GM12864 (cell line): Measurements from ENCODE around the gene HIF3A.

Experiments
- DNase-seq: peaks from one replicate; pipeline ENCODE4 v3.0.0-alpha.2; 2011; ENCODE audit warnings: low read depth
- H3K4me3 ChIP-seq: 2 replicates; pipeline ENCODE4 v1.5.1; 2011; ENCODE audit warnings: mild to moderate bottlenecking, low read depth, low read length, control low read depth
- TF ChIP-seq, protein P1 (sequence below): IDR thresholded peaks from 2 replicates; pipeline ENCODE4 v1.5.1; 2011; ENCODE audit warnings: low read depth, mild to moderate bottlenecking, moderate library complexity, low read length, control low read depth, inconsistent platforms; ENCODE audit errors: missing control alignments

The HIF3A gene

DNA sequence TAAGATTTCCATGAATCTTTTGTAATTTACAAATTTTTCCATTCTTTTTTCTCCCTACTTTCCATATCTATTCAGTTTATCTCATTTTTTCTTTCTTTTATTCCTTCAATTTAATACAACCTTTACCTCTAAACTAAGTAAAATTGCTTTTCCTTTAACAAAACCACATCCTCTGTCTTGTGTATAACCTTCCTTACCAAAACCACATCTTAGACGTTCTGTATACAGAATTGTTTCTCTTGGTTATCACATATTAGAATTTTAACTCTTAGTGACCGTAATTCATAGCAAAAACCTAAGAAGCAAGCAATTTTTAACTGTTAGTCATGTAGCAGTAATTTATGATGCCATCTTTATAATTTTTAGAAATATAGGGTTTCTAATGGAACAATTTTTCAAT lies 65.1 kb downstream of the HIF3A start:
- no peak overlapping the region for H3K4me3 ChIP-seq
- TF ChIP-seq, protein P1, sequence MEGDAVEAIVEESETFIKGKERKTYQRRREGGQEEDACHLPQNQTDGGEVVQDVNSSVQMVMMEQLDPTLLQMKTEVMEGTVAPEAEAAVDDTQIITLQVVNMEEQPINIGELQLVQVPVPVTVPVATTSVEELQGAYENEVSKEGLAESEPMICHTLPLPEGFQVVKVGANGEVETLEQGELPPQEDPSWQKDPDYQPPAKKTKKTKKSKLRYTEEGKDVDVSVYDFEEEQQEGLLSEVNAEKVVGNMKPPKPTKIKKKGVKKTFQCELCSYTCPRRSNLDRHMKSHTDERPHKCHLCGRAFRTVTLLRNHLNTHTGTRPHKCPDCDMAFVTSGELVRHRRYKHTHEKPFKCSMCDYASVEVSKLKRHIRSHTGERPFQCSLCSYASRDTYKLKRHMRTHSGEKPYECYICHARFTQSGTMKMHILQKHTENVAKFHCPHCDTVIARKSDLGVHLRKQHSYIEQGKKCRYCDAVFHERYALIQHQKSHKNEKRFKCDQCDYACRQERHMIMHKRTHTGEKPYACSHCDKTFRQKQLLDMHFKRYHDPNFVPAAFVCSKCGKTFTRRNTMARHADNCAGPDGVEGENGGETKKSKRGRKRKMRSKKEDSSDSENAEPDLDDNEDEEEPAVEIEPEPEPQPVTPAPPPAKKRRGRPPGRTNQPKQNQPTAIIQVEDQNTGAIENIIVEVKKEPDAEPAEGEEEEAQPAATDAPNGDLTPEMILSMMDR: no peak
- DNase-seq: no peak

DNA sequence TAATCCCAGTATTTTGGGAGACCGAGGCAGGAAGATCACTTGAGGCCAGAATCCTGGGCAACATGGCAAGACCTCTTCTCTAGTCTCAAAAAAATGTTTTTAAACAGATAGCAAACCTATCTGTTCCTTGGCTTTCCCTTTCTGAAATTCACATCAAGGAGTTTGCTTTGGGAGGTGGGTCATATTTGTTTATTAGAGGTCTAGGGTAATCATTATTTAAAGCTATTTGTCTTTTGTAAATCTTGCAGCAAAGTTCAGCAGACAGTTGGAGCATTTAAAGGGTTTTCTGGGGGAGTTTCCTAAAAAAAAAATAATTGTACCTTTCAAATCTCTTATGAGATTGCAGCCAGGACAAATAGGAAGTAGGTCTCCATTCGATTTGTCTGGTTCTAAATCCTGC lies 67.5 kb downstream of the HIF3A start:
- H3K4me3 ChIP-seq: no peak overlapping the region
- DNase-seq: no peak
- TF ChIP-seq, protein P1: no peak

DNA sequence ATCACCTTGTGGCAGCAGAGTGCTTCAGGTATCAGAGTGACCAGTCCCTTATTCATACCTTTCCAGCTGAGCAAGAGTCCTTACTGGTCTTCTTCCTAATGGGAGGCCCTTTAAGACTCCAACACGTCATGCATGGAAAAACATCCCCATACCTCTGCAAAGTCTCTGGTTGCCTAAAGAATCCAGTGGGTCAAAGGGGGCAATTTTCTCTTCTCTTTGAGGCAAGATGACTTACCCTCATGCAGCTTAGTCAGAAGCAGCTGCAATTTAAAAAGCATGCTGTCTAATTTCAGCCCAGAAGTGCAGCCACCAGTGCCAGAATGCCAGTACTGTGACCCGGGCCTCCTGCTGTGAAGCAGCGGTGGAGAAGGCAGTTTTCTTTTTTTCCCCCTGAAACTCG lies 68.7 kb downstream of the HIF3A start:
- no peak for DNase-seq
- TF ChIP-seq, protein P1: no peak
- H3K4me3 ChIP-seq: no peak overlapping the region

DNA sequence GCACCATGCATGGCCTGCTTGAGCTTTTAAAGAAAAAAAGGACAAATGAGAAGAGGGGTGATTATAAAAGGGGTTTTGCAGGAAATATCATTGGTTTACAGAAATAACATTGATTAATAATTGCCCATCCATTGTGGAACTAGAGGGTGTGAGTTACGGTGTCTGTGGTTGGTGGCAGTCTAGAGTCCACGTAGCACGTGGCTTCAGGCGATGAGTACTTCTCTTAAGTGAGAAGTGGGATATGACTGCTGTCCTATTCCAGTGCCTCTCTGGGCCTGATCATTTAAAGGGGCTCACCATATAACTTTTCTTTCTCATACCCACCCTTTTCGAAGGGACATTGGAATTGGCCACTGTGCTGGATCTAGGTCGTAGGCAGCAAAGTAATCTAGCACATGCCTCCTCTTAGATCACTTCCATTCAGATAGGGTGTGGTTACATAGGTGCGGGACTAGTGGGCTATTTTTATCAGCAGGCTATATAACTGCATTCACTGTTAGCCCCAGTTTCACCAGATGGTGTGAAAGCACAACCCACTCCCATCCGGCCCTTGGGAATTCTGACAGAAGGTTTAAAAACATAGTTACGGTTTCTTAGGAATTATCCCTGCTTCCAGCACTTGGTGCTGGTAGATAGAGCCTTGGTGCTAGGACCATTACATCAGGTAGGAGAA lies 69.9 kb downstream of the HIF3A start:
- no peak for DNase-seq
- TF ChIP-seq, protein P1: no peak
- H3K4me3 ChIP-seq: no peak overlapping the region

DNA sequence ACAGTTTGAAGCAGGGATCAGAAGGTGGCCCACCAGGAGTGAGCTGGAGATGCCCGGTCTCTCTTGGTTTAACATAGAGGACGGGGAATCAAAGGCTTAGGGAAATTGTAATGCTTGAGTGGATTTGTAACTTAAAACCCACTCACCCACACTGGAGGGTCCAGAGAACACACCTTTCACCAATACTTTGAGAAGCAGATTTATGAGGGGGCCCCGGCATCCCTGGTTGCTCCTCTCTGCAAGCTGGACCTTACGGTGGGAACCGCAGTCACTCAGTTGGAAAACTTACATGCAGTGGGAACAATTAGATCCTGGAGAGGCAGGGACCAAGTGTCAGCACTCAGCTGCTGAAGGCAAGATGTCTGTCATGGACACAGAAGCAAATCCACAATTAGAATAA lies 70.6 kb downstream of the HIF3A start:
- TF ChIP-seq, protein P1: no peak
- DNase-seq: no peak
- no peak overlapping the region for H3K4me3 ChIP-seq

DNA sequence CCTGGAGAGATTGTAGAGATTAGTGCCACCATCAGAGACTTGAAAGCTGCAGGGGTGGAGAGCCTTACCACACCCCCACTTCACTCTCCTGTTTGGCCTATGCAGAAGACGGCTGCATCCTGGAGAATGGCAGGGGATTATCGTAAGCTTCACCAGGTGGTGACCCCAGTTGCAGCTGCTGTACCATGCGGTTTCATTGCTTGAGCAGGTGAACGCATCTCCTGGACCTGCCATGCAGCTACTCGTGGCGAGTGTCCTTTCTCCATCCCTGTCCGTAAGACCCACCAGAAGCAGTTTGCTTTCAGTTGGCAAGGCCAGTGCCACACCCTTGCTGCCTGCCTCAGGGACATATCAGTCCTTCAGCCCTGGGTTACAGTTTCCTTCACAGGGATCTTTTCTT lies 71.3 kb downstream of the HIF3A start:
- no peak overlapping the region for H3K4me3 ChIP-seq
- TF ChIP-seq, protein P1: no peak
- DNase-seq: no peak

DNA sequence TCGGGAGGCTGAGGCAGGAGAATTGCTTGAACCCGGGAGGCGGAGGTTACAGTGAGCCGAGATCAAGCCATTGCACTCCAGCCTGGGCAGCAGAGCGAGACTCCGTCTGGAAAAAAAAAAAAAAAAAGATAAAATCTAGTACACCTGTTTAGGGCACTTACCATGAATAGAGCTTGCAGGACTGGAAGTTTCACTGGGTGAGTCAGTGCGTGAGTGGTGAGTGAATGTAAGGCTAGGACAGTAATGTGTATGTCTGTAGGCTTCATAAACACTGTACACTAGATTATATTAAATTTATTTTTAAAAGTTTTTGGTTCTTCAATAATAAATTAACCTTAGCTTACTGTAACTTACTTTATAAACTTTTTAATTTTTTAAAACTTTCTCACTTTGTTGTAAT lies 73.0 kb downstream of the HIF3A start:
- DNase-seq: no peak
- TF ChIP-seq, protein P1: no peak
- no peak overlapping the region for H3K4me3 ChIP-seq
